Measurements from ENCODE around the gene AP1M2.
"Not testable (repeated sequence)": the region's sequence is repeated elsewhere in the genome, so short reads cannot be mapped to it uniquely, and the experiment has no call there.

Gene AP1M2

GRCh38 chr19:10565028-10565566 lies 22.0 kb downstream of the AP1M2 start:
- no peak for TF ChIP-seq ZNF274 (IDR thresholded peaks at IDR 0.05; ENCODE audit: low read depth, low read length)
- H3K4me3 ChIP-seq (ENCODE audit: low read length) = peak overlapping the region; percentile 78

GRCh38 chr19:10562609-10563008 lies 24.5 kb downstream of the AP1M2 start:
- TF ChIP-seq ZNF274 (IDR thresholded peaks at IDR 0.05; ENCODE audit: low read depth, low read length) = no peak
- no peak overlapping the region for H3K4me3 ChIP-seq (ENCODE audit: low read length)

- H3K4me3 ChIP-seq (ENCODE audit: low read length) = no peak overlapping the region
- TF ChIP-seq ZNF274 (IDR thresholded peaks at IDR 0.05; ENCODE audit: low read depth, low read length) = no peak
Measured at GRCh38 chr19:10560154-10560553, 27.0 kb downstream of the AP1M2 start.

GRCh38 chr19:10557603-10558197 lies 29.4 kb downstream of the AP1M2 start:
- H3K4me3 ChIP-seq (ENCODE audit: low read length) = no peak overlapping the region
- no peak for TF ChIP-seq ZNF274 (IDR thresholded peaks at IDR 0.05; ENCODE audit: low read depth, low read length)

GRCh38 chr19:10555610-10555973 lies 31.5 kb downstream of the AP1M2 start:
- TF ChIP-seq ZNF274 (IDR thresholded peaks at IDR 0.05; ENCODE audit: low read depth, low read length) = no peak
- no peak overlapping the region for H3K4me3 ChIP-seq (ENCODE audit: low read length)

- no peak overlapping the region for H3K4me3 ChIP-seq (ENCODE audit: low read length)
- TF ChIP-seq ZNF274 (IDR thresholded peaks at IDR 0.05; ENCODE audit: low read depth, low read length) = no peak
Measured at GRCh38 chr19:10554760-10555609, 32.1 kb downstream of the AP1M2 start.

GRCh38 chr19:10553943-10554381 lies 33.1 kb downstream of the AP1M2 start:
- TF ChIP-seq ZNF274 (IDR thresholded peaks at IDR 0.05; ENCODE audit: low read depth, low read length) = no peak
- H3K4me3 ChIP-seq (ENCODE audit: low read length) = no peak overlapping the region

- no peak for TF ChIP-seq ZNF274 (IDR thresholded peaks at IDR 0.05; ENCODE audit: low read depth, low read length)
- H3K4me3 ChIP-seq (ENCODE audit: low read length) = no peak overlapping the region
Measured at GRCh38 chr19:10553087-10553667, 33.9 kb downstream of the AP1M2 start.

- no peak for TF ChIP-seq ZNF274 (IDR thresholded peaks at IDR 0.05; ENCODE audit: low read depth, low read length)
- no peak overlapping the region for H3K4me3 ChIP-seq (ENCODE audit: low read length)
Measured at GRCh38 chr19:10552510-10553053, 34.5 kb downstream of the AP1M2 start.

- no peak for TF ChIP-seq ZNF274 (IDR thresholded peaks at IDR 0.05; ENCODE audit: low read depth, low read length)
- H3K4me3 ChIP-seq (ENCODE audit: low read length) = no peak overlapping the region
Measured at GRCh38 chr19:10551698-10552301, 35.3 kb downstream of the AP1M2 start.

GRCh38 chr19:10551006-10551405 lies 36.1 kb downstream of the AP1M2 start:
- H3K4me3 ChIP-seq (ENCODE audit: low read length) = not testable (repeated sequence)

GRCh38 chr19:10550336-10550735 lies 36.8 kb downstream of the AP1M2 start:
- no peak for TF ChIP-seq ZNF274 (IDR thresholded peaks at IDR 0.05; ENCODE audit: low read depth, low read length)
- no peak overlapping the region for H3K4me3 ChIP-seq (ENCODE audit: low read length)

- H3K4me3 ChIP-seq (ENCODE audit: low read length) = no peak overlapping the region
- no peak for TF ChIP-seq ZNF274 (IDR thresholded peaks at IDR 0.05; ENCODE audit: low read depth, low read length)
Measured at GRCh38 chr19:10549733-10550132, 37.4 kb downstream of the AP1M2 start.

- H3K4me3 ChIP-seq (ENCODE audit: low read length) = no peak overlapping the region
- no peak for TF ChIP-seq ZNF274 (IDR thresholded peaks at IDR 0.05; ENCODE audit: low read depth, low read length)
Measured at GRCh38 chr19:10548746-10549276, 38.3 kb downstream of the AP1M2 start.

All from GM08714 (cell line).